ENCODE measurements around the gene SAMD13.

DNA sequence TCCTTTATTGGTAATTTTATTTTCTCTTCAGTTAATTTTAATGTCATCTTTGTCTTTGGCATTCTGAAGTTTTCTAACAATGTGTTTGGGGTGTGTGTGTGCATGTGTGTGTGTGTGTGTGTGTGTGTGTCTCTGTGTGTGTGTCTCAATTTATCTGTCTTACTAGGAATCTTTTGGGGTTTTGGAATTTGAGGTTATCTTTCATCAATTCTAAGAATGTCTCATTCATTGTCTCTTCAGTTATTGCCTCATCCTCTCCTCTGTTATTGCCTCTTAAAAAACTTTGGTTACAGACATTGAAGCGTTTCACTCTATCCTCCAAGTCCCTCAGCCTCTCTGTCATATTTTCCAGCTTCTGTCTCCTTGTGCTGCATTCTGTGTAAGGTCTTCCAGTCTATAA, 18.1 kb upstream of the SAMD13 start:
- no peak for TF ChIP-seq CTCF (IDR thresholded peaks at IDR 0.05)
- TF ChIP-seq POLR2A (IDR thresholded peaks at IDR 0.05), result no peak

Measured in sigmoid colon (tissue), 3 donors.